ENCODE measurements around the gene PGA4. TPM values are rescaled to one million over a fixed set of nuclear protein-coding genes. Genes with fewer than 3 reads are reported as not detected.
"Not testable (repeated sequence)": the region's sequence is repeated elsewhere in the genome, so short reads cannot be mapped to it uniquely, and the experiment has no call there.

The PGA4 gene
- total RNA-seq, 2 experiments from 2014 or later: not detected

- CTCF ChIA-PET; POLR2A ChIA-PET; H3K27me3 Mint-ChIP-seq; H3K4me3 Mint-ChIP-seq; H3K4me1 Mint-ChIP-seq; H3K36me3 Mint-ChIP-seq (ENCODE audit: low read depth); DNase-seq; H3K9me3 Mint-ChIP-seq; H3K27ac Mint-ChIP-seq: not testable (repeated sequence)
These were observed 9.9 kb upstream of the PGA4 start for GRCh38 chr11:61212202-61212601.

- CTCF ChIA-PET: not testable (repeated sequence)
These were observed 8.3 kb upstream of the PGA4 start for GRCh38 chr11:61213711-61214324.

GRCh38 chr11:61218306-61218705 is 3.8 kb upstream of the PGA4 start:
- H3K27ac Mint-ChIP-seq; H3K4me1 Mint-ChIP-seq; CTCF ChIA-PET; DNase-seq; H3K36me3 Mint-ChIP-seq (ENCODE audit: low read depth); H3K9me3 Mint-ChIP-seq; H3K27me3 Mint-ChIP-seq; H3K4me3 Mint-ChIP-seq; POLR2A ChIA-PET: not testable (repeated sequence)

More at GRCh38 chr11:61213711-61214324, 8.3 kb upstream of the PGA4 start:
- H3K36me3 Mint-ChIP-seq (ENCODE audit: low read depth); DNase-seq; POLR2A ChIA-PET; H3K4me3 Mint-ChIP-seq; H3K27me3 Mint-ChIP-seq; H3K4me1 Mint-ChIP-seq; H3K9me3 Mint-ChIP-seq; H3K27ac Mint-ChIP-seq: not testable (repeated sequence)

- DNase-seq; POLR2A ChIA-PET; H3K27ac Mint-ChIP-seq; H3K4me1 Mint-ChIP-seq; H3K4me3 Mint-ChIP-seq; H3K9me3 Mint-ChIP-seq; H3K36me3 Mint-ChIP-seq (ENCODE audit: low read depth); H3K27me3 Mint-ChIP-seq; CTCF ChIA-PET: not testable (repeated sequence)
These were observed 3.1 kb upstream of the PGA4 start for GRCh38 chr11:61219016-61219415.

GRCh38 chr11:61222692-61223091 is 545 bp downstream of the PGA4 start:
- H3K4me1 Mint-ChIP-seq; H3K27me3 Mint-ChIP-seq; DNase-seq; POLR2A ChIA-PET; H3K9me3 Mint-ChIP-seq; H3K36me3 Mint-ChIP-seq (ENCODE audit: low read depth); H3K4me3 Mint-ChIP-seq; H3K27ac Mint-ChIP-seq; CTCF ChIA-PET: not testable (repeated sequence)

- H3K4me1 Mint-ChIP-seq: not testable (repeated sequence)
These were observed 4.5 kb downstream of the PGA4 start for GRCh38 chr11:61226457-61227137.

GRCh38 chr11:61229458-61229857 is 7.3 kb downstream of the PGA4 start:
- H3K27me3 Mint-ChIP-seq; CTCF ChIA-PET; H3K9me3 Mint-ChIP-seq; H3K4me3 Mint-ChIP-seq; DNase-seq; H3K4me1 Mint-ChIP-seq; H3K36me3 Mint-ChIP-seq (ENCODE audit: low read depth); POLR2A ChIA-PET; H3K27ac Mint-ChIP-seq: not testable (repeated sequence)

More at GRCh38 chr11:61226457-61227137, 4.5 kb downstream of the PGA4 start:
- H3K36me3 Mint-ChIP-seq (ENCODE audit: low read depth); H3K27ac Mint-ChIP-seq; H3K9me3 Mint-ChIP-seq; DNase-seq; H3K27me3 Mint-ChIP-seq; CTCF ChIA-PET; H3K4me3 Mint-ChIP-seq; POLR2A ChIA-PET: not testable (repeated sequence)

GRCh38 chr11:61231033-61231432 is 8.9 kb downstream of the PGA4 start:
- H3K36me3 Mint-ChIP-seq (ENCODE audit: low read depth): not testable (repeated sequence)

GRCh38 chr11:61231585-61231984 is 9.4 kb downstream of the PGA4 start:
- DNase-seq; H3K36me3 Mint-ChIP-seq (ENCODE audit: low read depth); H3K9me3 Mint-ChIP-seq; H3K27me3 Mint-ChIP-seq; H3K4me1 Mint-ChIP-seq; POLR2A ChIA-PET; H3K27ac Mint-ChIP-seq; CTCF ChIA-PET; H3K4me3 Mint-ChIP-seq: not testable (repeated sequence)

More at GRCh38 chr11:61231033-61231432, 8.9 kb downstream of the PGA4 start:
- H3K9me3 Mint-ChIP-seq, POLR2A ChIA-PET, H3K27me3 Mint-ChIP-seq, H3K4me1 Mint-ChIP-seq, DNase-seq, H3K4me3 Mint-ChIP-seq, CTCF ChIA-PET, H3K27ac Mint-ChIP-seq: not testable (repeated sequence)

- H3K27ac Mint-ChIP-seq; H3K36me3 Mint-ChIP-seq (ENCODE audit: low read depth); H3K4me1 Mint-ChIP-seq; DNase-seq; POLR2A ChIA-PET; H3K27me3 Mint-ChIP-seq; H3K9me3 Mint-ChIP-seq; H3K4me3 Mint-ChIP-seq; CTCF ChIA-PET: not testable (repeated sequence)
These were observed 10.5 kb downstream of the PGA4 start for GRCh38 chr11:61232548-61233145.

GRCh38 chr11:61237130-61237529 is 15.0 kb downstream of the PGA4 start:
- DNase-seq; H3K36me3 Mint-ChIP-seq (ENCODE audit: low read depth); H3K27ac Mint-ChIP-seq; H3K4me3 Mint-ChIP-seq; CTCF ChIA-PET; H3K4me1 Mint-ChIP-seq; H3K27me3 Mint-ChIP-seq; POLR2A ChIA-PET; H3K9me3 Mint-ChIP-seq: not testable (repeated sequence)

- H3K4me1 Mint-ChIP-seq; POLR2A ChIA-PET; H3K27me3 Mint-ChIP-seq; H3K4me3 Mint-ChIP-seq; CTCF ChIA-PET; H3K27ac Mint-ChIP-seq; H3K9me3 Mint-ChIP-seq; DNase-seq; H3K36me3 Mint-ChIP-seq (ENCODE audit: low read depth): not testable (repeated sequence)
These were observed 18.1 kb downstream of the PGA4 start for GRCh38 chr11:61240288-61240687.

GRCh38 chr11:61240875-61241274 is 18.7 kb downstream of the PGA4 start, which contains the start of gene PGA5:
PGA5 (plus strand) TSS chr11:61241175; CDS start chr11:61241227, 52 bp downstream.
- H3K36me3 Mint-ChIP-seq (ENCODE audit: low read depth); H3K4me1 Mint-ChIP-seq; DNase-seq; H3K27ac Mint-ChIP-seq; H3K9me3 Mint-ChIP-seq; H3K4me3 Mint-ChIP-seq; CTCF ChIA-PET; H3K27me3 Mint-ChIP-seq; POLR2A ChIA-PET: not testable (repeated sequence)

GRCh38 chr11:61241526-61241925 is 19.4 kb downstream of the PGA4 start:
- DNase-seq; H3K27ac Mint-ChIP-seq; H3K4me1 Mint-ChIP-seq; H3K4me3 Mint-ChIP-seq; H3K9me3 Mint-ChIP-seq; H3K36me3 Mint-ChIP-seq (ENCODE audit: low read depth); CTCF ChIA-PET; POLR2A ChIA-PET; H3K27me3 Mint-ChIP-seq: not testable (repeated sequence)
